ENCODE measurements around the gene PWP1.
A peak's percentile ranks its signal among the peaks of the same experiment; 100 is the strongest.
"Not testable (repeated sequence)": the region's sequence is repeated elsewhere in the genome, so short reads cannot be mapped to it uniquely, and the experiment has no call there.

PWP1 gene

DNA sequence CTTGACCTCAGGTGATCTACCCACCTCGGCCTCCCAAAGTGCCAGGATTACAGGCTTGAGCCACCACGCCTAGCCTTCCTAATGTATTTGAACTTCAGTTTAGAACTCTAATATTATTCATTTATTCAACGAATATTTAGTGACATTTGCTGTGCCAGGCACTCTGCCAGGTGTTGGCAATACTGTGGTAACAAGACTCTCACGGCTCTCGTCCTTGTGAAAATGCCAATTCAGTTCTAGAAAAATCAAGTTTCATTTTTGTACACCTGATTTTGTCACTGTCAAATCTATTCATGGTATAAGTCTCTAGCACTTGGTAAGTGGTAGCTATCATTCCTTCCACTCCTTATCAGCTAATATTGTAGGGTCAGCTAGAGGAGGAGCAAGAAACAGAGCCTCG is 6.3 kb upstream of the PWP1 start:
- H3K4me3 ChIP-seq (ENCODE audit: low read depth, low read length) = no peak overlapping the region
- no peak for DNase-seq (ENCODE audit: low read depth)
- TF ChIP-seq, protein P1, sequence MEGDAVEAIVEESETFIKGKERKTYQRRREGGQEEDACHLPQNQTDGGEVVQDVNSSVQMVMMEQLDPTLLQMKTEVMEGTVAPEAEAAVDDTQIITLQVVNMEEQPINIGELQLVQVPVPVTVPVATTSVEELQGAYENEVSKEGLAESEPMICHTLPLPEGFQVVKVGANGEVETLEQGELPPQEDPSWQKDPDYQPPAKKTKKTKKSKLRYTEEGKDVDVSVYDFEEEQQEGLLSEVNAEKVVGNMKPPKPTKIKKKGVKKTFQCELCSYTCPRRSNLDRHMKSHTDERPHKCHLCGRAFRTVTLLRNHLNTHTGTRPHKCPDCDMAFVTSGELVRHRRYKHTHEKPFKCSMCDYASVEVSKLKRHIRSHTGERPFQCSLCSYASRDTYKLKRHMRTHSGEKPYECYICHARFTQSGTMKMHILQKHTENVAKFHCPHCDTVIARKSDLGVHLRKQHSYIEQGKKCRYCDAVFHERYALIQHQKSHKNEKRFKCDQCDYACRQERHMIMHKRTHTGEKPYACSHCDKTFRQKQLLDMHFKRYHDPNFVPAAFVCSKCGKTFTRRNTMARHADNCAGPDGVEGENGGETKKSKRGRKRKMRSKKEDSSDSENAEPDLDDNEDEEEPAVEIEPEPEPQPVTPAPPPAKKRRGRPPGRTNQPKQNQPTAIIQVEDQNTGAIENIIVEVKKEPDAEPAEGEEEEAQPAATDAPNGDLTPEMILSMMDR (IDR thresholded peaks at IDR 0.05; ENCODE audit: low read depth, low read length, missing control alignments) = no peak

- no peak overlapping the region for H3K4me3 ChIP-seq (ENCODE audit: low read depth, low read length)
- TF ChIP-seq, protein P1 (IDR thresholded peaks at IDR 0.05; ENCODE audit: low read depth, low read length, missing control alignments) = no peak
- no peak for DNase-seq (ENCODE audit: low read depth)
Measured at GRCh38 chr12:107681455-107681835, 4.2 kb upstream of the PWP1 start.

DNA sequence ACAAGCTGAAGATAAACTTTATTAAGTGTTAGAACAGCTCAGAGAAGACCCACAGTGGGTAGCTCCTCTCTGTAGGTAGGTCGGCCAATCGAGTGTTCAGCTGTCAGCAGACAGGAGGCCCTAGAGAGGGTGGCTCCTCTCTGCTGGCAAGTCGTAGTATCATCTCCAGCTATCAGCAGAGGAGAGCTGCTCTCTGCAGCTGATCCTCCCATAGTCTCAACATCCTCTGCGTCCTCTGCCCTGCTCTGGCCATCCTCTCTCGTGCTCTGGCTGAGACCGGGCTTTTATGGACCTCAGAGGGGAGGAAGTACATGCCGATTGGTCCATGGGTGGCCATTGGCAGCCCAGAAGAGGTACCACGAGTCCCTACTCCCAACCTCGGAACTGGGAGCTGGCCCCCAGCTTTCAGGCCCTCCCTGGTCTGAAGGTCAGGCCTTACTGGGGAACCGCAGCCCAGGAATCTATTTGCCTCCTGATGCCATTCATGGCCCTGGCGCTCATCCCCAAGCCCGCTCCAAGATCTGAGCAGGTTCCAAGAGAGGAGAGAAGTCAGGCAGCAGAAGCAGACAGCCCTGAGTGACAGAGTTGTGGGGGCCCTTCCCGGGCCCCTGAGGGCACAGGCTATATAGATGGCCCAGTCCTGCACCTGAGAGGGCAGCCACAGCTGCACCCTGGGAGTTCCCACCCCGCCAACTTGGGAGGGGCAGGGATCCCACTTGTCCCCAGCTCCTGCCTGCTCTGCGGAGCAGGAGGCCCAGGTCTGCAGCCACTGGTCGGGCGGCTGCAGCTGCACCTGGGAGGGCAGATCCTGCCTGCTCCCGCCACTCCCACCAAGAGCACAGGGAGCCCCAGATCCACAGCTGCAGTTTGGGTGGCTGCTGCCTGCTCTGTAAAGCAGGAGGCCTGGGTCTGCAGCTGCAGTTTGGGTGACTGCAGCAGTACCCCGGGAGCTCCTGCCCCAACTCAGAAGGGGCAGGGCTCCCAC is 3.5 kb upstream of the PWP1 start:
- TF ChIP-seq, protein P1 (IDR thresholded peaks at IDR 0.05; ENCODE audit: low read depth, low read length, missing control alignments) = no peak
- DNase-seq (ENCODE audit: low read depth) = no peak
- H3K4me3 ChIP-seq (ENCODE audit: low read depth, low read length) = no peak overlapping the region

DNA sequence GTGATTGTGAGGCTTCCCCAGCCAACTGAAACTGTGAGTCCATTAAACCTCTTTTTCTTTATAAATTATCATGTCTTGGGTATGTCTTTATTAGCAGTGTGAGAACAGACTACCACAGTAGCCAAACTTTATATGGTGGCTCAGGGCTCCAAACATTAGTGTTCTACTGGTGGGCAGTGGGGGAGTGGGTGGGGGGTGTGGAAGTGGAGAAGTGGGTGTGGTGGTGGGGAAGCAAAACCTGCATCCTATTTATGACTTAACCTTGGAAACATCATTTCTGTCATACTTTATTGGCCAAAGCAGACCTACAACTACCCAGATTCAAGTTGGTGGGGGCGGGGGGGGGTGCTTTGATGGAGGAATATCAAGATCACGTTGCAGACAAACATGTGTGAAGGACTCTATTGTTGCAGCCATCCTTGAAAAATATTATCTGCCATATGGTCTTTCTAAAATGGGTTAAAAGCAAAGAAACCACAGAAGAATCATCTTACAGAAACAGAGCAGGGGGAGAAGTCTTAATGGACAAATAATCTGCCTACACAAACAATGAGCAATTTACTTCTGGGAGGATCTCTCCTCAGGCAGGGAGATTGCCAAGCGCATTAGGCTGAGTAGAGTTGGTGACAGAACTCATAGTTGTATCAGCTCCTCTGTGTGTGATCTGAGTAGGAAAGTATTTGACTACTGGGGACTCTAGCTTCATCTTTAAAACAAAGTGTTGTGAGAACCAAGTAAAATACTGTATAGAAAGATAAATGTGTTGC is 1.4 kb upstream of the PWP1 start:
- no peak for DNase-seq (ENCODE audit: low read depth)
- TF ChIP-seq, protein P1 (IDR thresholded peaks at IDR 0.05; ENCODE audit: low read depth, low read length, missing control alignments) = no peak
- no peak overlapping the region; the same call in 1 of the 2 replicates for H3K4me3 ChIP-seq (ENCODE audit: low read depth, low read length)

DNA sequence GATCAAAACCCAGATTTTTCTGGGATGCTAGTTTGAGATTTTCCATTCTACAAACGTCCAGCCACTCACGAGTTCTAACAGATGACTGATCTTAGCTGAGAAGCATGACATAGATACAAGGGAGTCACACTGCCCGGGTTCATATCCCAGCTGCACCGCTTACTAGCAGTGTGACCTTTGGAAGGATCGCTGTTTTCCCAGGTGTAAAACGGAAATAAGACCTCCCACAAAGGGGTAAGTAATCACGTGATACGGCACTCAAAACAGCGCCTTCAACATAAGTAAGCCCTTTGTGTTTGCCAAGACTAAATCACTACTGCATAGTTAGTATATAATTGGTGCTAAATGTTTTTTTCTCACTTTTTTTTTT is 624 bp upstream of the PWP1 start:
- H3K4me3 ChIP-seq (ENCODE audit: low read depth, low read length) = peak overlapping the region; percentile 84
- TF ChIP-seq, protein P1 (IDR thresholded peaks at IDR 0.05; ENCODE audit: low read depth, low read length, missing control alignments) = no peak
- DNase-seq (ENCODE audit: low read depth) = no peak

GRCh38 chr12:107695772-107696171 is 10.2 kb downstream of the PWP1 start:
- not testable (repeated sequence) for H3K4me3 ChIP-seq (ENCODE audit: low read depth, low read length); DNase-seq (ENCODE audit: low read depth)

DNA sequence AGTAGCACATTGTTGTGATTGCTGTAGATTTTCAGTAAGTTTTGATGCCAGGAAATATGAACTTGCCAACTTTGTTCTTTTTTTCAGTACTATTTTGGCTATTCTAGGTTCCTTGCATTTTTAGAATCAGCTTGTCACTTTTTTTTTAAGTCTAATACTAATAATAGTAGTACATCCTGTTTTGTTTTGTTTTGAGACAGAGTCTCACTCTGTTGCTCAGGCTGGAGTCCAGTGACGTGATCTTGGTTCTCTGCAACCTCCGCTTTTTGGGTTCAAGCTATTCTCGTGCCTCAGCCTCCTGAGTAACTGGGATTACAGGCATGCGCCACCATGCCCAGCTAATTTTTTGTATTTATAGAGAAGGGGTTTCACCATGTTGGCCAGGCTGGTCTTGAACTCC is 16.5 kb downstream of the PWP1 start:
- TF ChIP-seq, protein P1 (IDR thresholded peaks at IDR 0.05; ENCODE audit: low read depth, low read length, missing control alignments) = no peak
- no peak overlapping the region for H3K4me3 ChIP-seq (ENCODE audit: low read depth, low read length)
- no peak for DNase-seq (ENCODE audit: low read depth)

Data from GM12864 (cell line).